Activated naive CD4-positive, alpha-beta T cell (primary cell): Measurements from ENCODE around the gene ERMARD.
A peak's percentile ranks its signal among the peaks of the same experiment; 100 is the strongest.

ENCODE experiments used
- DNase-seq, 4 experiments: peaks; one replicate each; lab custom pipeline; 2025; lab: John Stamatoyannopoulos, UW

Gene ERMARD

DNA sequence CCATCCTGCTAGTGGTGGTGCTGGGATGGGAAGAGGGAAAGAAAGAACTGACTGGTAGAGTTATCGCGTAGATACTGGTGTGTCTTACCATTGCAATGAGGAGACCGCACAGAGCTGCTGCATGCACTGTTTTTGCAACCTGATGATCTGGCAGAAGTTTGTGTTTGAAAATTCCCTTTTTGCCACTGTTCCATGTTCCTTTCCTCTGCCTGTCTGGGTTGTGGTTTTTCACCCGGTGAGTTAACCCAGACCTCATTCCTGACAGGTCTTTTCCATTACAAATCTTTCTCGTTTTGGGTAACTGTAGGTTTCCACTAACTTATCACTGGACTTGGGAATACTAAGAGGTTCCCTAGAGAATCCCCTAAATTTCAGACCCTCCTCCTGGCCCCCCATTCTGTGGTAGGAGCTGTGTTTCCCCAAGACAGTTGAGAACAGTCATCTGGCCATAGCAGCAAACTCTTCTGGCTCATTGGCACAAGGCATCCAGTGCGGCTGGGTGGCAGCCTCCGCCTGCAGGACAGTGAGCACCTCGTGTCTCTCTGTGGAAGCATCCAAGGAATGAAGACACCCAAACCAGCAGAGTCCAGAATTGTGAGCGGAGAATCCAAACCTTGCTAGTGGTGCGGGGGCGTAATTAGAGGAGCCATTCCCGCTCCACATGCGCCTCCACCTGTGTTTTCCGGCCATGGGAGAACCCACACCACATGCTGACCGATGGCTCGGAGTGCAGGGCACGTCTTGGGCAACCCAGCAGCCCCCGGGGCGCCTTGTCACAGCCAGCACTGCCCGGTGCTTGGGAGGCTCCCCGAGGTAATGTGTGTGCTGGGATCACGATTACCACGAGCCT is 32.8 kb downstream of the ERMARD start:
- no peak for DNase-seq

DNA sequence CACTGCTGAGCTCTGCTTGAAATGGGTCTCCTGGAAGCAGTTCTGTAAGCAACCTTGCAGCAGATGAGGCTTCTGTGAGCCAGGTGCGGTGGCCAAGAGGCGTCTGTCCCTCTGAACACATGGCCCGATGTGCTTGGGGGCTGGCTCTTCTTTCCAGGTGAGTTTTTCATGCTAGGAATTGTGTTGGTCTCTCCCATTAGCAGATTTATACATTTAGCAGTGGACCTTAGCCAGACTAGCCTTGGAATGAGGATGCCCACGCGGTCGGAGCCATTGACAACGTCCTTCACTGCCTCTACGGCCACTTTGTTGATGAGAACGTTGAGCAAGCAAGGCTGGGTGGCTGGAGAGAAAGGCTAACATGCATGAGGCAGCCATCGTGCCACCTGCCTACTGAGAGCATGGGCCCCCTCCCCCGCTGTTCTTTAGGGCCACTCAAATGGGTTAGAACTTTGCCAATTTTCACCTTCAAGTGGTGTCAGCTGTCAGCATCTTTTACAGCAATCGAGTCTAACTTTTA is 33.5 kb downstream of the ERMARD start:
- DNase-seq: no peak

DNA sequence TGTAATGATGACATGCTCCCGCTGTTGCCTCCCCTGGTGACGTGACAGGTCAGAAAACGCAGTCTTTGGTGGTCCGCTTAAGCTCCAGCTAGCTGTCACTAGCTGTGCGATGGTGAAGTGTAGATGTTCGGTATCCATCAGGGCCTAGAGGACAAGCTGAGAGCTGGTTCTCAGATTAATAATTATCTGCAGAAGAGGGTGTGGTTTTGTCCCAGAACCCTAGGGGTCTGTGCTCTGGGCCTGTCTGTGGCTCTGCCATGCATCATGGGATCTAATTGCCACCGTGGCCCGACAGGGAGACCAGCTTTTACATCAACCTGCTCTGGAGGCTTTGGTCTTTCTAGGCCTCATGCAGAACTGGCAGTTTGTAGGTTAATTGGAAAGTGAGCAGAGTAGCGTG is 34.1 kb downstream of the ERMARD start:
- no peak for DNase-seq

DNA sequence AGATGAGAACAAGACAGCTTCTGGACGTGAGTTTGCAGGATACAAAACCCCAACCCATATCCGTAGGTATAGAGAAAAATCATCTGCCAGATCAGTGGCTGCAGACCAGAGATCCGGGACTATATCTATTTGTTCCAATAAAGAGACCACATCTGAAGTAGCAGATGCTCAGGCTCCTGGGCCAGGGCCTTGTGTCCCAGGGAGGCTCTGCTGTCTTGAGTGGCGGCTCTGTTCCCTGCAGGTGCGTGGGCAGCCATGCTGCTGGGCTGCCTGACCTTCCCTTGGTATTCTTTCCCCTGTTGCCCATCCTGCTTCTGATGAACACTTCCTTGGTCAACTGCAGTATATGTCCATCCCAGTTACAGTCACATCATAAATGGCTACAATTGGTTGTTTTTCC is 34.9 kb downstream of the ERMARD start:
- no peak for DNase-seq

DNA sequence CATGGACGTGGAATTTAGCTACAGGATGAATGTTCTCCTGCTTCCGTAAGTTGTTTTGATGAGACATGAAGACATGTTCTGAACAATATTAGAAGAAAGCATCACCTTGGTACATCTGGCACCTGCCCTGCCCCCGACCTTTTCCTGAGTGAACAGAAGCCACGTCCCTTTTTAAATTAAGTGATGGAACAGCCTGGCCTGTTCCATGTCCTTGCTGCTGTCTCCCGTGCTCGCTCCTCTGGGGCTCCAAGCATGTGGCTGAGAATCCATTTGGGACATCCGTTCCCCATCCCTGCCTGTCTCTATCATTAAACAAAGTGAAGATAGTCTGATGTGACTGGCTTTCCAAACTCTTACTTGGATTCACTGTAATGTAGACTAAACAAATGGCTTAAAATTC is 36.4 kb downstream of the ERMARD start:
- no peak for DNase-seq

DNA sequence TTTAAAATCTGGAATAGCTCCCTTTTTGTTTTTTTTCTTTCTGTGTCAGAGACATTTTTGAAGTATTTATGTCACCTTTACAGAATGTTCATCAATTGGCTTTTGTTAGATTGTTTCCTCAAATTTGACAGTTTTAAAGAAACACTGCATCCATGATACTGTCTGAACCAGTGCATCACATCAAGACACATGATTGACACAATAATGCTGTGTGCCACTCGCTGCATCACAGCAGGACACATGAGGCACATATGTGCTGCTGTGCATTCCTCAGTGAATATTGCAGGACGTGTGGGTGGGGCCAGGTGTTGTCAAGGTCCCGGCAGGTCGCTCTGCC is 37.4 kb downstream of the ERMARD start:
- DNase-seq: no peak

DNA sequence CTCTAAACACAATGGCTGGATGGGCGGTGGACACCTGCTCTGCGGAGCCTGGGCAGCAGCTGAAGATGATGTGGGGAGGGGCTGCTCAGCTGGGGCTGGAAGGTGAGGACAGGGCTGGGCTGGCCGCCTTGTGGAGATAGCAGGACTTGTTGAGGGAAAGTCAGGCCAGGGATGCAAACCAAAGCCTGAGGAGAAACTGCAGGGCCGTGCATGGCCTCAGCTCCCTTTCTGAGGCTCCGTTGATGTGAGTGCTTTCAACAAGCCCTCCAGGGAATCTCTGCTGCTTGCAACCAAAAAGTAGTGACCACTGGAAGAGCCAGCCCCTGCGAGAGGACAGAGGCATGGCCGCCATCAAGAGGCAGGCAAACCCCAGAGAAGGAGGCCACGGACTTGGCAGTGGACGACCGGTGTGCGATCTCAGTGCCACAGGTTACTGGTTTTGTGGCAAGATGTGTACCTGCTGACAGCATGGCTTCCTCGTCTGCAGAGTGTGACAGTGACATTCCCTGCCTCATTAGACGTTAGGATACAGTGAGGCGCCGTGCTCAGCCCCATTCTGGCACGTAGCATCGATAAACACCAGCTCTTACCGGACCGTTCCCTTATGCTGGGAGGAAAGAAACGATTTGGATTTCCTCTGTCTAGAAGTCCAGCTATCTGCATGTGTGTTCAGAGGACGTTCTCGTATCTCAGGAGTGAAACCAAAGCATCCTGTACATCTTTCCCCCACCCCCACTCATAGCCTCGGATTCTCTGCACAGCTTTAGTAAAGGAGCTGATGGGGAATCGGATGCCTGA is 37.9 kb downstream of the ERMARD start:
- DNase-seq: no peak

DNA sequence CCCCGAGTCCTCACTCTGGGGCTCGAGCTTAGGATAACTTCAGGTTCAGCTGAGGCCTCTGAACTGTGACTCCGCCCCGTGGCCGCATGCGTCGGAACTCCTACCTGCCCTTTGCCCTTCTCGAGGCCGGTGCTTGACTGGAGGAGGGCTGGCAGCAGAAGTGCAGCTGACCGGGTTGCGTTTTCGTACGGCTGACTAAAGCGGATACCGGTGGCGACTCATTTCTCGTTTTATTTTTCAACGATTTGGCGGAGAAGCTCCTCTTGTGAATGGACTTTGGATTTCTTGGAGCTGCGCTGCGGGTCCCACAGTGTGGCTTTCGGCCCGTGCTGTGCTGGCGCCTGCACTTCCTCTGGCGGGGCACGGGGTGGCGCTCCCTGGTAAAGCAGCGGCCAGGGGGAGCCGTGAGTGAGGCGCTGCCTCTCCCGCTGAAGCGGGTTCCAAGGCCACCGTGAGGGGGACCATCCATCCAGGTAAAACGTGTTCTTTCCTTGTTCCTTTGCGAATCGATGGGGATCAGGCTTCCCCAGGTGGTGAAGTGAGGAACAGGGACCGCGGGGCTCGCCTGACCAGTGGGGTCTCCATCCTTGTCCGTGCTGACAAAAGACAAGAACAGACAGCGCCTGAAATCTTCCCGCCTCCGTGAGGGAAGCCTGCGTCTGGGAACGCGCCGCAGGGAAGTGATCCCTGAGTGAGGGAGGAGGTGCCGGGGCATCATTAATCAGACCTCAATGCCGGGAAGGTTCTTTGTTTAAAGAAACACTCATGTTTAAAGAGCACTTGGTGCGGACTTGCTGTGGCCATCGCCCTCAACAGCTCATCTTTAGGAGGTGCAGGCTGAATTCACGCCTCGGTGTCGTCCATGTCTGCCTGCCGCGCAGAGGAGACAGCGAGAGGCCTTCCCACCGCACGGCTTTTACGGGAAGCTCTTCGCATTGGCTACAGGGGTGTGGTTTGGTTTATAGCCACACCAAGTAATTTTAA is 38.8 kb downstream of the ERMARD start:
- DNase-seq: peak; percentile 46 to 68 (median 58)

DNA sequence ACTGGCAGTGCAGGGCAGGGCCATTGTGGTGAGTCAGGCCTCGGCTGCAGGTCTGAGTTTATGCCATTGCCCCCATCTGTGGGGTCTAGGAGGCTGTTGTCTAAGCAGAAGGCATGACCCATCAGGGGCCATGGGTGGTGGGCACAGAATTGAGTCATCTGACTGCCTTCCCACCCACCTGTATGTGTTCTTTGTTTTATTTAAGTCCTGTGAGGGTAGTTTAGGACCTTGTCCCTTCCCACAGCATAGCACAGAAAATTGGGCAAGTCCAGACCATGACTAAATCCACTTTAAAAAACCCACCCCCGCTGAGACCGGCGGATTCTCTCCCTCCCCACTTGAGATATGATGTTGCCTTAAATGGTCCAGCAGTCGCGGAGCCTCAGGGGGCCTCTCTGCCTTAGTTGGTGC is 40.3 kb downstream of the ERMARD start:
- no peak for DNase-seq

DNA sequence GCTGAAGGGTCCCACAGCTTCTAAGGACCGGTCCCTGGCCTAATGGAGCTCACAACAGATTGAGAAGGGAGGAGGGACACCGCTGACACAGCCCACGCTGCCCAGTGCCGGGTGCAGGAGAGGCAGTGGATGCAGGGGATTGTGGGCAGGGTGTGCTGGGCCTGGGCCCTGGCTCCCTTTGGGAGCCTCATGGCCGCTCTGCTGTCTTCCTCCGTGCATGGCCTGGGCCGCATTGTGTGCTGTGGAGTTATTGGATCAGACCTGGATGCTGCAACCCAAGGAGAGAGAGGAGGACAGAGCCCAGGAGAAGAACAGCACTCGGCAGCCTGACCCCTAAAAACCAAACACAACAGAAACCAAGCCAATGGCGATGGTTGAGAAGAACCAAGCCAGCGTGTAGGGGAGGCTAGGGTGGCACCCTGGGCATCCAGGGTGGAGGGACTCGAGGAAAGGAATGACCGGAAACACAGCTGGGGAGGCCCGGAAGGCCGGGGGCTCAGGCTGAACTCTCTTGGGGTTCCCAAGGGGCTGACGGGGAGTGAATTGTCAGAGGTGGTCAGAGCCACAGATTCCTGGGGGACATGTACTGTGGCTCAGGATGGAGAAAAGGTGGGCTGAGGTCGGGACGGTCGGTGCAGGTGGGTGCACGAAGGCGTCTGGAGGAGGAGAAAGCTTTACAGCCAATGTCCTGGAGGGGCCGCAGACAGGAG is 41.0 kb downstream of the ERMARD start:
- DNase-seq: no peak

DNA sequence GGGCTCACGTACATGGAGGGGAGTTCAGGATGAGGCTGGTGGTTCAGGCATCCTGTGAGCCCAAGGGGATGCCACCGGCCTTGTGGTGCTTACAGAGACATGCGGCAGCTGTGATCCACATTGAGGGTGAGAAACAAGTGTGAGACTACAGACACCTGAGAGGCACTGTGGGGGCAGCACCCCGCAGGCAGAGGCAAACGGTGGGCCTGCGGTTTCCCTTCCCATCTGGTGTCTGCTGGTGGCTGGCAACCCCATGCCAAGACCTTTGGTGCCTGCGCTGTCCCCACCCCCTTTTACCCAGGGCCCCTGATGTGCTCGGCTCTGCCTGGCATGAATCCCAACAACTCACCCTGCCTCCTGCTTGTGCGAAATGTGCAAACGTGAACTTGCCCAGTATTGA is 42.0 kb downstream of the ERMARD start:
- no peak for DNase-seq

DNA sequence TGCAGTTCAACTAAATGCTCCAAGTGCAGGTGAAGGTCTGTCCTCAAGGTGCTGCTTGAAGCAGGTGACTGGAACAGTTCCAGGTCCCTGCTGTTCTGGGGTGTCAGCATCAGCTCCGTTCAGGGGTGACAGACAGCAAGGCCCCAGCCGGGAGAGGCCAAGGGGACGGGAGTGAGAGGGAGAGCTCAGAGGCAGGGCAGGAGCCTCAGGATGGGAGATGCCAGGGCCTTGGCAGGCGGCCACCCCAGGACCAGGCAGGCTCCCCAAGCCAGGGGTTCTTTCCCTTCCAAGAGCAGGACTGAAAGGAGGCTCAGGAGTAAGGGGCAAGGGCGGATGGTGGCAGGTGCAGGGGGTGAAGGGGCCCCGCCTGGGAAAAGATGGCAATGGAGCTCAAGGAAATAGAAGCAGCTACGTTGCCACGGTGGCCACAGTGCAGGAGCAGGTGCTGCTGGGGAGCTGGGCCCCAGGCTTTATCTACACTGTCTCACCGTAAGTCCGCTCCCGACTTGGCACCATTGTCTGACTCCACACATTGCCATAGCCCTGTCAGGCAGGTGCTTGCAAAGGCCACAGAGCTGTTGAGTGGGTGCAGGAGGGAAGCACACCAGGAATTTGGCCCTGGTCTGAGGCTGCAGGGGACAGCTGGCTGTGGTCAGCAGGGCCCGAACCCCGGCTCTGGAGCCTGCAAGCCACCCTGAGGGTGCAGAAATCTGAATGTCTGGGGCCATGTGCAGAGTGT is 43.1 kb downstream of the ERMARD start:
- no peak for DNase-seq

DNA sequence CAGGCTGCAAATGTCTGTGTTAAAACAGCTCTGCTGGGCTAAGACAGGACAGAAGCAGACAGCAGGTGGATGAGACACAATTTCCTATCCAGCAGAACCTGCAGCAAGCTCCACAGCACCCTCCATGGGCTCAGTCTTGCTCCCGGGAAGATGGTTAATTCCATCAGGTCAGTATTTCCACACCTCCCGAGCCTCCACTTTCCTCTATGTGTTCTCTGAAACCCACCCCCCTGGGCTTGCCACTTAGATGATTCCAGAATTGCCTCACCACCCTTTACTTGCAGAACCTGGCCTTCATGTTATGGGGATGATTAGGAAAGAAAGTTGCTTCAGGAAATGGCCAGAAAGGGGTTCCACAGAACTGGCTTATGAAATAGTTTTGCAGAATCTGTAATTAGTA is 43.8 kb downstream of the ERMARD start:
- no peak for DNase-seq

DNA sequence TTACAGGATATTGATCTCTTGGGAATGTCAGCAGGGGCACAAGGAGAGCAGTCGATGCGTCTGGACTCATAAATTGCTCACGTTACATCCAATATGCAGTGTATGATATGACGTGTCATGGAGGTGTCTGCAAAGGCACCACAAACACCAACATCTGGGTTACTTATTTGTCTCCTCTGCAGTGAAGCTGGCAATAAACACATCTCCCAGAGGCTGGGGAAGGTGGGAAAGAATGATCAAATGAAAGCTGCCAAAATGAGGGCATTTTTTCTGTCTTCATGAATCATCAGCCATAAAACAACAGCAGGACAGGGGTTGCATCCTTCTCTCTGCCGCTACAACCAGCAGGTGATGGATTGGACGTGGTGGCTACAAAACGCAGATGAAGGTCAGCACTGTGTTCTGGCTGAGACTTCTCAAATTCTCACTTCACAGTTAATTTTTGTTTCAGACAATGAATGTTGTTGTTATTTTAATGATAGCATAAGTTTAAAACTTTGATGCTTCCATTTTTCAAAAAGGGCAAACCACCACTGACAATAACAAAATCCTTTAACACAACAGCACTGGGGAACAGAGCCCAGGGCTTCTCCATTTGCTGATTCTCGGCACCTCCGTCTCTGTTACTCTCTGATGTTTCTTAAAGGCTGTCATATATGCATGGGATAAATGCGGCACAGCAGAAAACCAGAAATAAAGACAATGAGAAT is 47.5 kb downstream of the ERMARD start:
- no peak for DNase-seq

DNA sequence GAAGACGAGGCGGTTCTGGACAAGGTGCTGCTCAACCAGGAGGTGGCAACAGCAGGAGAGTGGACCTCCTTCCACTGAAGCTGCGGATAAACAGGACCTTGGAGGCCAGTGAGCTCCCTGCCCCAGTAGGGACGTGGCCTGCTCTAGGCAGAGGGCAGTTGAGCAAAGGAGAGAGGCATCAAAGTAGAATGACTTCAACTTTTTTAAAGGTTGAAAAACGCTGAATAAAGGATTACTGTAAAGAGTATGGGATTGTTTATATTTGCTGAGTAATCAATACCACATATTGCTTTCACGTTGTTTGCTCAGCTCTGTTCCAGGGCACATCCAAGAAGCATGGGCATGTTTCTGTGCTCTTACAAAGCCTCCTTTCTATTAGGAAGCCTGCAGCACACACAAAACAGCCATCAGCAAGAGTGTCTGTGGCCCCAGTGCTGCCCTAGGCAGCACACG is 48.1 kb downstream of the ERMARD start:
- DNase-seq: no peak

DNA sequence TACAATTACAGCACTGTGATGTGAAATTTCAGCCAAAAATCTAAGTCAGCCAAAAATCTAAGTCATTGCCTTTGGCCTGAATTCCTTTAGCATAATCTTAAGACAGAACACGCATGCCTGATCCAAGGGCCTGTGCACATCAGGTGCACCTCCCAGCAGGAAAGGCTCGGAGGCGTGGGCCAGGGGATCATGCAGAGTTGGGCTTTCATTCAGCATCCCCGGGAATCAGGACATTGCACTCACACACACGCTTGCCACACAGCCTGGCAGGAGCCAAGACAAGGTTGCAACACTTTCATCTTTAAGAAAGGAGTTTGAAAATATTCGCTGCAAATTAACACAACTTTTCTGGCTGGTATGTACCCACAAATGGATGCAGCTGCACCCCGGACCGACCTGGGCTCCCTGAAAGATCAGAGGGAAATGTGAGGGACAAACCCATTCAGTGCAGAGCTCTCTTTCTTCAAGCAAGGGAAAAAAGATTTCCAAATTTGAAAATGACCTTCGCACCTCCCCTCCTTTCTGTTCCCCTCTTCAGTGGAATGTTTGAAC is 48.8 kb downstream of the ERMARD start:
- DNase-seq: no peak

DNA sequence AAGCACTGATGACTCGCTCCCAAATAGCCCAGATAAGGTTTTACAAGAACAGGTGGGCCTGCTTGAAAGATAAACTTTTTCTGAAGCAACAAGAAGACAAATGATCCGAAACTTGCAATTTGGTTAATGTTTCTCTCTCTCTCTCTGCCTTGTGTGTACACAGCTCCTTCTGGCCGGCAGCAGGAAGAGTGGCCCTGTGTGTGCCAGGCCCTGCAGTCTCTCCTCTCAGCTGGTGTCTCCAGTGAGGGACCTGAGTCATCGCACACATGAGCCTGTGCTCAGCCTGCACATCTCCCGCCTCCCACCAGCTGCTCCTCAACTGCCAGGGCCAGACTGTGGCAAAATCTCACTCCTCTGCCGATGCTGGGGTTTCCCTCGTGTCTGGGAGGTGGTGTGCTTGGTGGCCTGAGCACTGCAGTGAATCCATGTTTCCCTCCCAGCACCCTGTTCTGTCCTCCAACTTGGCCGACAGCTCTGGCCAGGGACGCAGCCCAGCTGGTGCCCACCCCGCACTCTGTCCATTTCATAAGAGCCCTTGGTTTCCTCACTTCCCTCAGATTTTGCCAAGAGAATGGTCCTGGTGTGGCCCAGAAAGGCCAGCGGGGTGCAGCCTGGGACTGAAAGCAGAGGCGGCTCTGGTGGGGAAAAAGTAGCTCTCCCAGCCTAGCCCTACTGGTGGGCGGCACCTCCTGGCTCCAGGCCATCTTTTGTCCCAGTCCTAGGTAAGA is 49.4 kb downstream of the ERMARD start:
- DNase-seq: no peak

DNA sequence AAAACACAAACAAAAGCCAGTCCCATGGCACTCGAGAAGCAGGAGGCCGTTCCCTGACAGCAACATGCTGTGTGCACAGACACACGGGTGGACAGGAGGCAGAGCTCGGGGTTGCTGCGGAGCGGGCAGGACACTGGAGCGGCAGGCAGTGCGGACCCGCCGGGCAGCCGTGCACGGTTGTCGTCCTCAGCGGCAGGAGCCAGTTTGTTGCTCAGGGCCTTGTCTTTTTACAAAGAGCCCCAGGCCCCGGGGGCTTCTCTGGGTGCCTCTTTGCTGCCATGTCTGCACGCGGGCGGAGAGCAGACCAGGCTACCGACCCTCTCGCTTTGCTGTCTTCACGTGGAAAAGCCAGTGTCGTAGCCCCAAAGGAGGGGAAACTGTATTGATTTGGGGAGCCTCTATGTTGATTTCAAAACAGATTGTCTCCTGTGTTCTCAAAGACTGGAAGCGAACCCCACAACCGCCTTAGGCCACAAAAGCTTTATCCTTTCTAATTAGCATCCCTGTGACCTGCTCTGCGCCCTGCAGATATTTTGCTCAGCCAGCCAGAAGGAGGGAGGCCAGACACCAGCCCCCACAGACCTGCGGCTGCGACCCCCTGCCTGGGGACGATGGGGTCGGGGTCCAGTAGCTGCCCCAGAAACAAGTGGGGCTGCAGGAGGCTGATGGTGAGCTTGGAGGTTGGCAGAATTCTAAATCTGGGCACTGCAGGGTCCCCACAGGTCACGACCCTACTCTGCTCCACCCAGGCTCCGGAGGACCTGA is 50.2 kb downstream of the ERMARD start:
- no peak for DNase-seq
